HG03521 (cell line): ENCODE measurements around the gene PPP1R9A.
"Not testable (repeated sequence)": the region's sequence is repeated elsewhere in the genome, so short reads cannot be mapped to it uniquely, and the experiment has no call there.

Experiments
- ATAC-seq: cut with Tn5 transposase; IDR thresholded peaks from one replicate; pipeline ENCODE4 v1.9.1; 2021; ENCODE audit warnings: mild to moderate bottlenecking, moderate library complexity; ENCODE audit not compliant: unreplicated experiment

PPP1R9A gene

GRCh38 chr7:94972296-94972695, 64.9 kb downstream of the PPP1R9A start:
- no peak for ATAC-seq

GRCh38 chr7:94973844-94974243, 66.5 kb downstream of the PPP1R9A start:
- no peak for ATAC-seq

- no peak for ATAC-seq
These were observed 67.0 kb downstream of the PPP1R9A start for GRCh38 chr7:94974423-94974822.

- no peak for ATAC-seq
These were observed 67.9 kb downstream of the PPP1R9A start for GRCh38 chr7:94975336-94975735.

GRCh38 chr7:94980418-94981142, 73.2 kb downstream of the PPP1R9A start:
- ATAC-seq: no peak

- no peak for ATAC-seq
These were observed 88.5 kb downstream of the PPP1R9A start for GRCh38 chr7:94995921-94996320.

GRCh38 chr7:94996369-94996768, 89.0 kb downstream of the PPP1R9A start:
- no peak for ATAC-seq

GRCh38 chr7:94997547-94997946, 90.2 kb downstream of the PPP1R9A start:
- ATAC-seq: no peak

GRCh38 chr7:94998266-94999068, 91.1 kb downstream of the PPP1R9A start:
- ATAC-seq: no peak

- ATAC-seq: no peak
These were observed 91.6 kb downstream of the PPP1R9A start for GRCh38 chr7:94999069-94999351.

- ATAC-seq: not testable (repeated sequence)
These were observed 92.2 kb downstream of the PPP1R9A start for GRCh38 chr7:94999601-95000000.

- no peak for ATAC-seq
These were observed 93.9 kb downstream of the PPP1R9A start for GRCh38 chr7:95001258-95001657.

- ATAC-seq: no peak
These were observed 94.6 kb downstream of the PPP1R9A start for GRCh38 chr7:95001815-95002561.

- no peak for ATAC-seq
These were observed 95.4 kb downstream of the PPP1R9A start for GRCh38 chr7:95002775-95003174.

- no peak for ATAC-seq
These were observed 97.3 kb downstream of the PPP1R9A start for GRCh38 chr7:95004618-95005247.

- ATAC-seq: no peak
These were observed 98.6 kb downstream of the PPP1R9A start for GRCh38 chr7:95006010-95006409.

GRCh38 chr7:95008773-95009172, 101.4 kb downstream of the PPP1R9A start:
- not testable (repeated sequence) for ATAC-seq

- no peak for ATAC-seq
These were observed 103.9 kb downstream of the PPP1R9A start for GRCh38 chr7:95011146-95011928.

- ATAC-seq: no peak
These were observed 104.6 kb downstream of the PPP1R9A start for GRCh38 chr7:95011995-95012394.

- ATAC-seq: no peak
These were observed 110.6 kb downstream of the PPP1R9A start for GRCh38 chr7:95018021-95018420.

- no peak for ATAC-seq
These were observed 118.6 kb downstream of the PPP1R9A start for GRCh38 chr7:95026018-95026417.
